Kidney capillary endothelial cell (primary cell): ENCODE measurements around the gene SLC1A1.

Source experiments
- DNase-seq: peaks from one replicate; pipeline ENCODE4 v3.0.0-alpha.2; 2018; ENCODE audit warnings: low spot score

SLC1A1 gene

GRCh38 chr9:4541856-4542255 lies 51.6 kb downstream of the SLC1A1 start:
- no peak for DNase-seq

- DNase-seq, result peak; percentile 38
Observed at GRCh38 chr9:4544714-4545113, 54.4 kb downstream of the SLC1A1 start.

DNA sequence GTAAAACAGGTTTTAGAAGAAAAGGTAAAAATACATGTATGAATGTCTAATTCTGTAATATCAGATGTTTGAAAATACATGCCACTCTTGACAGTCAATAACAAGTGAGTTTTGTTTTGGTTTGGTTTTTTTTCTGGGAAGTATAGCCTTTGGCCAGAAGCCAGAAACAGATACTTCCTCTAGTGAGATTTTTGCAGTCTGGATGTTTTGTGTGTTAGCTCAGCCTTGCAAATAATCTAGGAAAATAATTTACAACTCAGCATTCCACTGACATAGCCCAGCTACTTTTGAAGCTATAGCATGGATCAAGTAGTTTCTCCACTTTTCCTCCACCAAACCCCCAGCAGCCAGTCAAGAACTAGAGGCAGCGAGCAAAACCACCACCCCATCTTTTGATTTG lies 56.7 kb downstream of the SLC1A1 start:
- no peak for DNase-seq

GRCh38 chr9:4548811-4549725 lies 58.8 kb downstream of the SLC1A1 start:
- DNase-seq, result peak; percentile 38

- DNase-seq, result no peak
Observed at GRCh38 chr9:4549751-4550295, 59.6 kb downstream of the SLC1A1 start.

- no peak for DNase-seq
Observed at GRCh38 chr9:4550777-4551484, 60.7 kb downstream of the SLC1A1 start.

DNA sequence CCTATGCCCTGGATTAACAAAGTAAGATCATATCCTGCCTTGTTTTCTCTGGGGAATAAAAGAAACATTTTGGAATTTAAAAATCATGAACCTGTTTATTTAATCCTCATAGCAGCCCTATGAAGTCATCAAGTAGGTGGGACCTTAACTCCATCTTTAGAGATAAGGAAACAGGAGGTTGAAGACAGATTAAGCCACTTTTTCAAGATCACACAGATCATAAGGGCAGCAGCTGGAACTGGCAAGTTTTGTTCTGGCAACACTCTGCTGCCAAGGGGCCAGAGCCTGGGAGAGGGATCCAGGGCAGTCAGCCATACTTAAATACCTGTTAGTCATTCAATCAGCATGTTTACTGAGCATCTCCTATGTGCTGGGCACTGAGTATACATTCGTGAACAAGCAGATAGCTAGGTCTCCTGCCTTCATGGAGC lies 63.7 kb downstream of the SLC1A1 start:
- DNase-seq, result no peak

DNA sequence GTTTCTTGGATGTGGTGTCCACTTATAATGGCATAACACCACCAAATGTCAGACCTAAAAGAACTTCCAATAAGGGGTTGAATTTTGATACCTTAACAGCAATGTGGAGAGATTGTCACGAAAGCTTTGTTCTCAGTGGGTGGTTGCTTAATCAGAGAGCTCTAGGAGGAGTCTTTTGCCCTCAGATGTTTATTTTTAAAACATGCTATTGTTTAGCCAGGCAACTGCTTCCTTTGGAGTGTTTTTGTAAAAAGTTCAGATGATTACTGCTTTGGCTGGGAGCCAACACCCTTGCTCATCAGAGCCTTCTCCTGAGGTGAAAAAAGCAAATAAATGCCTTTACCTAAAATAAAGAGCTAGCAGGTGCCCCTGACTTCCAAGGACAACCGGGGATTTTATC lies 65.0 kb downstream of the SLC1A1 start:
- DNase-seq, result peak; percentile 86

DNA sequence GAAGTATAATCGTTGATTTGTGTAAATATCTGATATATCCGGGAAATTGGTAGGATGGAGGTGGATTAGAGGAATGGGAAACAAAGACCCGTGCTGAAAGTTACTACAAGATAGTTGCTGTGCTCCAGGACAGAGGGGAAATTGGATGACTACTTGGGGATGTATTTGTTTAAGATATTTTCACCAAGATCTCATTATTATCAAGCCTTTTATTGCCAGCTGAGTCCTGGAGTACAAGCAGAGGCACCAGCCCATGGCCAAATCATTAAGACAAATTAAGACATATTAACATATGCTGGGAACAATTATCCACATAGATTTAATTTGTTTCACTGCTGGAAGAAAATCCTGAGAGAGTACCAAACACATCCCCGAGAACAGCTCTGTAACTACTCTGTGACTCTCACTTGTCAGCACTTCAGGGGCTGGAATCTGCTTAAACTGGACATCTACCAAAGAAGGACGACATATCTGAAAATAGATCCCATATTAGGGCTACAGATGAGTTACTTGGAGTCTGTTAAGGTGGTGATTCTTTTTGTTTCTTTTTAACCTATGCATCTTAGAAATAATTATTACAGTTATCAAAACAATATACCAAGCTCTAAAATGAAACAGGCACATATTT lies 68.2 kb downstream of the SLC1A1 start:
- no peak for DNase-seq

DNA sequence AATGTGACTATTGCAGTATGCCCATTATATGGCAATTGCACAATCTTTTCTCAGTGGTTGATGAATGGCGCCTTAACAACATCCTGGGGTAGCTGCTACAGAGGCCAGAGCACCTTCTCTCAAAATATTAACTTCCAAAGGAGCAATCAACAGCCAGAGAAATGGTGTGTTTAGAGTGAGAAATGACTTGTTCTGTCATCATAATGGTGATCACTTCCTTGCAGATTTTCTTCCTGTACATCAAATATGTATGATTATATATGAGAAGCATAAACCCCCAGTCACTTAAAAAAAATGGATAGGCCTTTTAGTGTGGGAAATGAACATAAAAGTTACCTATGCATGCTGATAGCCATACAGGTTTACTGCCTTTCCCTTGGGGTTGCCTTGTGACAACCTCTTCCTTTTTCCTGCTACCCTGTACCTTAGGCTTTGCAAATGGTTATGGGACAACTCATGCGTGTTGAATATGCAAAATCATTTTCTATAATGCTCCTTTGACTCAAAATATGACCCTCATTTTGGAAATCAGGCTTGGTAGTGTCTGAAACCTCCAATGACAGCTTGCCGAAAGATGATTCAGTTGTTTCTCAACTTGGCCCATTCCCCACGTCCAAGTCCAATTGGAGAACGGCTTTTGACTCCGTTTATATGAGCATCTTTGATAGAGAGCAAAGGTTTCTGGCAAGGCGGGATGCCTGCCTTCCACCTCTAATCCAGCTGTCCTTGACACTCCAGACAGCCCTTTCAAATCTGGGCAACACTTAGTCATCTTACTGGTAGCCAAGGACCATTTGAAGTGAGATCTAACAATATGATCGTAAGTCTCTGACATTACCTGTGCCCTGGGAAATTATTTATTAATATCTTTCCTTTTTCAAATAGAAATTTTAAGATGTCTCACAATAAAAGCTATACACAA lies 69.3 kb downstream of the SLC1A1 start:
- no peak for DNase-seq

GRCh38 chr9:4563105-4563504 lies 72.8 kb downstream of the SLC1A1 start:
- DNase-seq, result no peak

DNA sequence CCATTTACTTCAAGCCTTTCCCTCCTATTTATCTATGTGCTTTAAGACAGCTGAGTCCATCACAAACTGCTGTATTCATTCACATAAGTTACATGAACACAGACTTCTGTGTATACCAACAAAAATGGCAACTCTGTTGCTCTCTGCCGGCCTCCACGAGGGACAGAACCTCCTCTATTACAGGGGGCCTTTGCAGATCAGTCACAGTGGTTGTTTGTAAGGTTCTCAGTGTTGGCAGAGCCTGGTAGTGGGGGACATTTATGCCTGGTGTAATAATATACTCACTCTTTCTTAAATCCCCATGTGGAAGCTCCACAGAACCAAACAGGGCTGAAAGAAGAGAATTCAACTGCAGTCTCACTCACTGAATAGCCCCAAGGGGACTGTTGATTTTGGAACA lies 76.5 kb downstream of the SLC1A1 start:
- DNase-seq, result no peak

GRCh38 chr9:4567601-4568000 lies 77.3 kb downstream of the SLC1A1 start:
- peak; percentile 81 for DNase-seq

DNA sequence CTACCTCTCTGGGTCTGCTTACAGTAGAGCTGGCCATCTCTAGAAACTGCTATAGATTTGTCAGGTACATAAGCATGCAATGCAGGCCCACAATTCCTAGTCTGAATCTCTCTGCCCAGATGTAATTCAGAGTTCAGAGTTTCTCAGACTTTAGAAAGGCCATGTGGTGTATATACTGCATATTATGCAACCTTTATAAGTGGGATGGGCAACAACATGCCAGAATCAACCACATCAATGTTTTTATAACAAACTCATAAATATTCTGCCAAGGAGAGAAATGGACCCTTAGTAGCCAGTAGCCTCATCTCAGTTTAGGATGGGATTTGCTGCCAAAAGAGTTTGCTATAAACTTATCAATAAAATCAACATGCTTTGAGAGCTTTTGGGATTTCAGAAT lies 78.8 kb downstream of the SLC1A1 start:
- no peak for DNase-seq

GRCh38 chr9:4572184-4572826 lies 82.0 kb downstream of the SLC1A1 start:
- no peak for DNase-seq

DNA sequence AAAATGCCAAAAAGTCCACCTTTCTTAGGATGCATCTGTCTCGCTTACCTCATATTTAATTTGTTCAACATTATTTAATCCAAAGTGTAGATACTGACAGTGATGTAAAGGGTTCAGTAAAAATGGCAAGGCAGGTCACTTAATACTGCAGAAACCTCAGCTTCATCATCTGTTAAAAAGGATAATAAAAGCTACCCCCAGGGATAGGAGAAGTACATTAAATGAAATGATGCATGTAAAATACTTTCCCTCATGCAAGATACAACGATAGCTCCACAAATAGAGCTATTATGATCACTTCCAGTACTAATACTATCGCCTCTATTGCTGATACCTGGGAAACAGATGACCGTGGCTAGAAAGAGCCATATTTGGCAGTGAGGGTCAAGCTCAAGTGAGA lies 82.9 kb downstream of the SLC1A1 start:
- no peak for DNase-seq

DNA sequence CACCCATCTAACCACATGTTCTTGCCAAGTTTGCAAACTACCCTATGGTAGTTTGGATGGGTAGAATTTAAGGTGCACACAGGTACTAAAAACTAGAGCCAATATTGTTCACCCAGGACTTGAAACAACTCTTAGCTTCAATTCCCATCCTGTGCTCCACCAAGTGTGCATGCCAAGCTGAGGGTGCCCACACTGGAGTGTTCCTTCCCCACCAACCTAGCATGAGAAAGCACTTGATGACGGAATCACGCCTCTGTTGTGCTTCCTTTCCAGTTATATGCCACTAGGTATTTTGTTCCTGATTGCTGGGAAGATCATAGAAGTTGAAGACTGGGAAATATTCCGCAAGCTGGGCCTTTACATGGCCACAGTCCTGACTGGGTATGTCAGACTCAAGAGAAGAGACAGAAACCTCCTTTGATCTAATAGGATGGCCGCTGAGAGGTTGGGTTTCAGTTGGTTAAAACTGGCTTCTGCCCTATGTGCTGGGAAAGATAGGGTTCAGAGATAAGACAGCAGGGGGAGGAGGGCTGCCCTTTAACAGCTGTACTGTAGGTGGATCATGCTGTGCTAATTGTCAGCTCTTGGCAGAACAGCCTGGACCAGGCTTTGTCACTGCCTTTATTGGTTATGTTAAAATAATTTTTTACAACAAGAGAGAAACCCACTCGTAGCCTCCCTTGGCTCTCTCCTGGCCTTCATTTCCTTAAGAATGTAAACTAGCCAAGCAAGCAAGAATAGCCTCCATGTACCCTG lies 83.5 kb downstream of the SLC1A1 start:
- no peak for DNase-seq

- no peak for DNase-seq
Observed at GRCh38 chr9:4574657-4575243, 84.5 kb downstream of the SLC1A1 start.

DNA sequence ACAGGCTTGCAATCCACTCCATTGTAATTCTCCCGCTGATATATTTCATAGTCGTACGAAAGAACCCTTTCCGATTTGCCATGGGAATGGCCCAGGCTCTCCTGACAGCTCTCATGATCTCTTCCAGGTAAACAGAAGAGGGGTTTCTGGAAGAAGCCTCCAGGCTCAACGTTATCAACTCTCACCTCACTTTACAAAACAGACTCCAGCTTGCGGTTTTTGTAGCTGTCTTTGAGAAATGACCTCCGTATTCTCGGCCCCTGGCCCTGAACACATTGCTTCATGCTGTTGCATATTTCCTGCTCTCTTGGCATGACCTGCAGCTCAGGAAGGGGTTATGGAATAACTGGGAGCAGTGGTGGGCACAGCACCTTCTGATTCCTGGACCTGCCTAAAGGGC lies 85.7 kb downstream of the SLC1A1 start:
- no peak for DNase-seq

DNA sequence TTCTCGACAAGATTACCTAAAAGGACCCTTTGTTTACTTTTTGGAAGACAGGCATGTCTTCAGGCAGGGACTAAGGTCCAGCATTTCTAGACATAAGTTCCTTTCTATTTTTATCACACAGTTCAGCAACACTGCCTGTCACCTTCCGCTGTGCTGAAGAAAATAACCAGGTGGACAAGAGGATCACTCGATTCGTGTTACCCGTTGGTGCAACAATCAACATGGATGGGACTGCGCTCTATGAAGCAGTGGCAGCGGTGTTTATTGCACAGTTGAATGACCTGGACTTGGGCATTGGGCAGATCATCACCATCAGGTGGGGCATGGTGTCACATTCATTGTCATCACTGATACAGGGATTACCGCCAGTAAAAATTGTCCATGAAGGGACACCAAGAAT lies 86.2 kb downstream of the SLC1A1 start:
- no peak for DNase-seq
